HG02970 (cell line): ENCODE results near the gene TIMM50.

ENCODE experiments used
- ATAC-seq: cut with Tn5 transposase; IDR thresholded peaks from one replicate; pipeline ENCODE4 v1.9.1; 2021; ENCODE audit warnings: mild to moderate bottlenecking, moderate library complexity, moderate number of reproducible peaks; ENCODE audit not compliant: unreplicated experiment, low FRiP score

The TIMM50 gene

GRCh38 chr19:39498798-39499642, 18.4 kb downstream of the TIMM50 start, which contains the start of gene DLL3:
TSS of gene DLL3 (plus strand) at chr19:39498947. CDS start at chr19:39498975, 28 bp downstream.
- no peak for ATAC-seq

- ATAC-seq: no peak
Observed at GRCh38 chr19:39499932-39500331, 19.3 kb downstream of the TIMM50 start.

- no peak for ATAC-seq
Observed at GRCh38 chr19:39500543-39500942, 19.9 kb downstream of the TIMM50 start.

DNA sequence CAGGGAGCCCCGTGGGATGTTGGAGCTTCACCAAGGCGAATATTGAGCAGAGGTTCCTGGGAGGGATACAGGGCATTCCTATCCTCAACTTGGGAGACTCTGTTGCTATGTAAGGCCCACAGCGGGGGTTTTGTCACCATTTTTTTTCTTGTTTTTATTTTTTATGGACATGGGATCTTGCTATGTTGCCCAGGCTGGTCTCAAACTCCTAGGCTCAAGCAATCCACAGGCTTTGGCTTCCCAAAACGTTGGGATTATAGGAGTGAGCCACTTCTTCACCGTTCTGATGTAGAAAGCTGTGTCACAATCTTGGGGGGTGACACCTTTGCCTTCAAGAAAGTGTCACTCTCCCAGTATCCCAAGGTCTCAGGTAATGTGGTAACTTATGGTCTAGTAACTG, 20.7 kb downstream of the TIMM50 start:
- no peak for ATAC-seq

GRCh38 chr19:39502640-39503417, 22.2 kb downstream of the TIMM50 start:
- ATAC-seq: no peak

DNA sequence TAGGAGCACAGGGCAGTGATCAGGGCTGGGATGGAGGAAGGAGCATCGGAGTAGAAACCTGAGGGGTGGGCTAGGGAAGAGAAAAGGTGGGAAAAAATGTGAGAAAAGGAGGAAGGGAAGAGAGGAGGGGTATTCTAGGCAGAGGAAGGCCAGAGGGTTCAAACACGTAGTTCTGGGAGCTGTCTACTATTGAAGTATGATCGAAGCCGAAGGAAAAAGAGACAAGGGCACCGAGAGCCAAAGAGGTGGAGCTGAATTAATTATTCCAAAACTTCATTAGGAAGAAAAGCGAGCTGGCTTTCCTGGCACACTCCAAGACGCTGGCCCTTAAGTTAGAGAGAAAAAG, 25.9 kb downstream of the TIMM50 start:
- ATAC-seq: no peak

- no peak for ATAC-seq
Observed at GRCh38 chr19:39506944-39507714, 26.5 kb downstream of the TIMM50 start.

DNA sequence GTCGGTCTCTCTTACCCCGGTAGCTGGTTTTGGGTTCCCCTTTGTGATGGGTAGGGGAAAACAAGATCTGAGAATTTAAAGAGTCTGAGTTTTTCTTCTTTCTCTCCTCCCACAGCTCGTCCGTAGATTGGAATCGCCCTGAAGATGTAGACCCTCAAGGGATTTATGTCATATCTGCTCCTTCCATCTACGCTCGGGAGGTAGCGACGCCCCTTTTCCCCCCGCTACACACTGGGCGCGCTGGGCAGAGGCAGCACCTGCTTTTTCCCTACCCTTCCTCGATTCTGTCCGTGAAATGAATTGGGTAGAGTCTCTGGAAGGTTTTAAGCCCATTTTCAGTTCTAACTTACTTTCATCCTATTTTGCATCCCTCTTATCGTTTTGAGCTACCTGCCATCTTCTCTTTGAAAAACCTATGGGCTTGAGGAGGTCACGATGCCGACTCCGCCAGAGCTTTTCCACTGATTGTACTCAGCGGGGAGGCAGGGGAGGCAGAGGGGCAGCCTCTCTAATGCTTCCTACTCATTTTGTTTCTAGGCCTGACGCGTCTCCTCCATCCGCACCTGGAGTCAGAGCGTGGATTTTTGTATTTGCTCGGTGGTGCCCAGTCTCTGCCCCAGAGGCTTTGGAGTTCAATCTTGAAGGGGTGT, 27.2 kb downstream of the TIMM50 start:
- no peak for ATAC-seq

DNA sequence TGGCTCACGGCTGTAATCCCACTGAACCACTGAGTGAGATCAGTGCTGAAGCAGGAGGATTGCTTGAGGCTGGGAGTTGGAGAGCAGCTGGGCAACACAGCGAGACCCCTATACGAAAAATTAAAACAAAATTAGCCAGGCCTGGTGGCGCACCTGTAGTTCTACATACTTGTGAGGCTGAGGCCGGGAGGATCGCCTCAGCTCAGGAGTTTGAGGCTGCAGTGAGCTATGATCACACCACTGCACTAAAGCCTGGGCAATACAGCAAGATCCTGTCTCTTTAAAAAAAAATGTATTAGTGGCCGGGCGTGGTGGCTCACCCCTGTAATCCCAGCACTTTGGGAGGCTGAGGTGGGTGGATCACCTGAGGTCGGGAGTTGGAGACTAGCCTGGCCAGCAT, 28.0 kb downstream of the TIMM50 start:
- ATAC-seq: no peak

DNA sequence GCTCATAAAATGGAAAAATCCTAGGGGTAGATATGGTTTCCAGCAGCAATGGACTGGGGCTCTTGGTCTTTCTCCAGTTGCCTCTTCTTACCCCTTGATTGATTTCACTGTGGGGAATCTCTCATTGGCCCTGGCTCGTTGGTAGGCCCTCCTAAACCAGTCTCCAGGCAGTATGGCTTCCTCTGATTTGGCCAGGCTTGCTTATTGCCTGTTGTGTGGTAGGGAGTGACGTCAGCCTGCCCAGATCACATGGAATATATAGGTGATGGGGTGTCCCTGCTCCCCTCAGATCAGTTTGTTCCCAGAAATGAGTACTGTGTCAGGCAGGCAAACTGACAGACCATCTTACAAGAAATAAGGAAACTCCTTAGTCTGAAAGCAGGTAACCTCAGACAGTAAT, 28.6 kb downstream of the TIMM50 start:
- no peak for ATAC-seq

DNA sequence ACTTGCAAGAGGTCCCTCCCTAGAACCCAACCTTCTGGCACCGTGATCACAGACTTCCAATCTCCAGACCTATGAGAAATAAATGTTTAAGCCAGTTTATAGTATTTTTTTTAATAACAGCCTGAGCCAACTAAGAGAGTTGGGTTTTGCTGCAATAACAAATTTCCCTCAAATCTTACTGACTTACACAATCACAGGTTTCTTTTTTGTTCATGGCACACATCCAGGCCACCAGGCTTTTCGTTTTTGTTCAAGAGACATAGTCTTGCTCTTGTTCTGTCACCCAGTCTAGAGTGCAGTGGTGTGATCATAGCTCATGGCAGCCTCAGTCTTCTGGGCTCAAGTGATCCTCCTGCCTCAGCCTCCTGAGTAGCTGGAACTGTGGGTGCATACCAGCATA, 32.4 kb downstream of the TIMM50 start:
- no peak for ATAC-seq

- no peak for ATAC-seq
Observed at GRCh38 chr19:39514840-39515550, 34.4 kb downstream of the TIMM50 start, which contains the start of gene SELENOV. TSS of gene SELENOV (plus strand) at chr19:39515139. CDS start at chr19:39515213, 74 bp downstream.

GRCh38 chr19:39515551-39516191, 35.0 kb downstream of the TIMM50 start:
- no peak for ATAC-seq

GRCh38 chr19:39516270-39516669, 35.6 kb downstream of the TIMM50 start:
- no peak for ATAC-seq

DNA sequence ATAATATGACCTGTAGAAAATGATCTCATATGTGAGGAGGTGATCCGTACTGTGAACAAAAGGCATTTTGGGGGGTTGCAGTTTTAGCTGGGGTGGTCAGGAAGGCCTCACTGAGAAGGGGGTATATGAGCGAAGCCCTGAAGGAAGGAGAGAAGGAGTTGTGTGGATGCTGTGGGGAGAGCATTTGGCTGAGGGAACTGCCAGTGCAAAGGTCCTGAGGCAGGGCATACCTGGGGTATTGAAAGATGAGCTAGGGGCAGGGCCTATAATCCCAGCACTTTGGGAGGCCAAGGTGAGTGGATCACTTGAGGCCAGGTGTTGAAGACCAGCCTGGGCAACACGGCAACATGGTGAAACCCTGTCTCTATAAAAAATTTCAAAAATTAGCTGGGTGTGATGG, 36.8 kb downstream of the TIMM50 start:
- no peak for ATAC-seq

- ATAC-seq: no peak
Observed at GRCh38 chr19:39518458-39518857, 37.8 kb downstream of the TIMM50 start.

DNA sequence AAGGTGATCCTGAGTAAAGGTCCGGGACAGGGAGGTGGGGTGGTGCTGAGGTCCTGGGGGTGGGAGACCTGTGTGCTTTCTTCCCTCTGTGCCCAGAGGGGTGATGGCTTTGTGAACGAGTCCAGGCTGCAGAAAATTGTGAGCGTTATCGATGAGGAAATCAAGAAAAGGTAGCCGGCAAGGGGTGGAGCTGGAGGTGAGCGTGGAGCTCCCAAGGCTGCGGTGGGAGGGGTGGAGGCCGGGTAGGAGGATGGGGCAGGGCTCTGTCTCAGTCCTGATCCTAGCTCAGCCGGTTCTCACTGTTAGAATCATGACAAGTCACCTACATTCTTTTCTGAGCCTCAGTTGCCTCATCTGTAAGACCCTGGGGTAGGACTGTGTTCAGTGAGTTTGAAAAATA, 38.3 kb downstream of the TIMM50 start:
- no peak for ATAC-seq

- no peak for ATAC-seq
Observed at GRCh38 chr19:39520541-39521484, 40.2 kb downstream of the TIMM50 start.
